Measurements from ENCODE around the gene SLC8B1. TPM values are rescaled to one million over a fixed set of nuclear protein-coding genes. Genes with fewer than 3 reads are reported as not detected.

SLC8B1 gene
- total RNA-seq, 1 donor from 2014 or later: 7.1 TPM

DNA sequence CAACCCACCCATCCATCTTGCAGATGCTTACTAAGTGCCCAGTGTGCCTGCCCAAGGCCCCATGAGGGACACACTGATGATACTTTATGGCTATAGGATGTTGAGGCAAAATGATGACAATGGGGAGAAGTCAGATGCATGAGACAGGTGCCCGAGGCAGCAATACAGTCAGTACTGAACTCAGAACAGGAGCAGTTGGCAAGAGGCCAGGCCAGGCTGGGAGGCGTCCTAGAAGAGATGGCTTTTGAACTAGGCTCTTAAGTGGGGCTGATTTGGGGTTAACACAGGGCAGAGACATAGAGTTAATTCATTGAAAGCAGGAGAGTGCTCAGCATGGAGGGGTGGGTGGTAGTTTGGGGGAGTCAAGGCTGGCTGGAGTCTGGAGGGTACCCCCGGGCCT, 39.1 kb upstream of the SLC8B1 start:
- no peaks in the 10 kb centered on the region for H3K9me3 Mint-ChIP-seq
- H3K4me1 Mint-ChIP-seq: no peaks in the 10 kb centered on the region
- H3K36me3 Mint-ChIP-seq (ENCODE audit: low read depth): peaks cover 11% of the 10 kb centered on the region
- TF ChIP-seq, protein P1, sequence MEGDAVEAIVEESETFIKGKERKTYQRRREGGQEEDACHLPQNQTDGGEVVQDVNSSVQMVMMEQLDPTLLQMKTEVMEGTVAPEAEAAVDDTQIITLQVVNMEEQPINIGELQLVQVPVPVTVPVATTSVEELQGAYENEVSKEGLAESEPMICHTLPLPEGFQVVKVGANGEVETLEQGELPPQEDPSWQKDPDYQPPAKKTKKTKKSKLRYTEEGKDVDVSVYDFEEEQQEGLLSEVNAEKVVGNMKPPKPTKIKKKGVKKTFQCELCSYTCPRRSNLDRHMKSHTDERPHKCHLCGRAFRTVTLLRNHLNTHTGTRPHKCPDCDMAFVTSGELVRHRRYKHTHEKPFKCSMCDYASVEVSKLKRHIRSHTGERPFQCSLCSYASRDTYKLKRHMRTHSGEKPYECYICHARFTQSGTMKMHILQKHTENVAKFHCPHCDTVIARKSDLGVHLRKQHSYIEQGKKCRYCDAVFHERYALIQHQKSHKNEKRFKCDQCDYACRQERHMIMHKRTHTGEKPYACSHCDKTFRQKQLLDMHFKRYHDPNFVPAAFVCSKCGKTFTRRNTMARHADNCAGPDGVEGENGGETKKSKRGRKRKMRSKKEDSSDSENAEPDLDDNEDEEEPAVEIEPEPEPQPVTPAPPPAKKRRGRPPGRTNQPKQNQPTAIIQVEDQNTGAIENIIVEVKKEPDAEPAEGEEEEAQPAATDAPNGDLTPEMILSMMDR (conservative IDR thresholded peaks at IDR 0.05): no peak
- no peaks in the 10 kb centered on the region for H3K27me3 Mint-ChIP-seq (ENCODE audit: low read depth)
- no peak for DNase-seq (ENCODE audit: low read depth, low spot score)
- no peak overlapping the region for H3K4me3 Mint-ChIP-seq
- no peak overlapping the region for H3K27ac Mint-ChIP-seq (ENCODE audit: unreplicated experiment)

DNA sequence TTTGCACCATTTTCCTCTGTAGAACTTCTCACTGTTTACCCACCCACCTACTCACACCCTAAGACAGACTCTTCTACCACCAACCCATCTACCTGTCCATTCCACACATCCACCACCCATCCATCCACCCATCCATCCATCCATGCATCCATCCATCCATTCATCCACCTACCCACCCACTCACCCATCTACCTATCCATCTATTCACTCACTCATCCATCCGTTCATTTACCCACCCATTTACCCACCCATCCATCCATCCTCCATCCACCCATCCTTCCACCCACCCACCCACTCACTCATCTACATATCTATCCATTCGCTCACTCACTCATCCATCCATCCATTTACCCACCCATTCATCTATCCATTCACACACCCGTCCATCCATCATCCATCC, 38.5 kb upstream of the SLC8B1 start:
- Mint-ChIP-seq H3K27me3 (ENCODE audit: low read depth) (no peaks in the 10 kb centered on the region), H3K27ac (ENCODE audit: unreplicated experiment) (no peak overlapping the region), H3K36me3 (ENCODE audit: low read depth) (peaks cover 11% of the 10 kb centered on the region), H3K4me3 (no peak overlapping the region), H3K4me1 (no peaks in the 10 kb centered on the region), H3K9me3 (no peaks in the 10 kb centered on the region)
- TF ChIP-seq, protein P1 (conservative IDR thresholded peaks at IDR 0.05): no peak
- DNase-seq (ENCODE audit: low read depth, low spot score): no peak

DNA sequence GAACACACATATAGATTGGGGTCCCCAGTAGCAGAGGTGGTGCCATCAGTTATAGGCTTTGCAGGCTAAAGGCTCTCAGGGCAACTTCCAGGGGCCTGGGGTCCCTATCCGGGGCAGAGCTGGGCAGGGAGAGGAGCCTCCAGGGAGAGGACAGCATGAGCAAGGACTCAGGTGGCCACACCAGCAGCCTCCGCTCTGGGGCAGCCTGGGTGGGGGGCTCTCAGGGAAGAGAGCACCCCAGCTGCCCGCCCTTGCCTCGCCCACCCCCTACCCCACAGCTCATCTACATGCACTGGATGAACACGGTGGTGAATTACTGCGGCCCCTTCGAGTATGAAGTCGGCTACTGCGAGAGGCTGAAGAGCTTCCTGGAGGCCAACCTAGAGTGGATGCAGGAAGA, 37.5 kb upstream of the SLC8B1 start:
- Mint-ChIP-seq H3K27ac (ENCODE audit: unreplicated experiment) (no peak overlapping the region), H3K4me3 (no peak overlapping the region), H3K36me3 (ENCODE audit: low read depth) (peaks cover 9% of the 10 kb centered on the region), H3K27me3 (ENCODE audit: low read depth) (no peaks in the 10 kb centered on the region), H3K9me3 (no peaks in the 10 kb centered on the region), H3K4me1 (no peaks in the 10 kb centered on the region)
- TF ChIP-seq, protein P1 (conservative IDR thresholded peaks at IDR 0.05): no peak
- no peak for DNase-seq (ENCODE audit: low read depth, low spot score)

DNA sequence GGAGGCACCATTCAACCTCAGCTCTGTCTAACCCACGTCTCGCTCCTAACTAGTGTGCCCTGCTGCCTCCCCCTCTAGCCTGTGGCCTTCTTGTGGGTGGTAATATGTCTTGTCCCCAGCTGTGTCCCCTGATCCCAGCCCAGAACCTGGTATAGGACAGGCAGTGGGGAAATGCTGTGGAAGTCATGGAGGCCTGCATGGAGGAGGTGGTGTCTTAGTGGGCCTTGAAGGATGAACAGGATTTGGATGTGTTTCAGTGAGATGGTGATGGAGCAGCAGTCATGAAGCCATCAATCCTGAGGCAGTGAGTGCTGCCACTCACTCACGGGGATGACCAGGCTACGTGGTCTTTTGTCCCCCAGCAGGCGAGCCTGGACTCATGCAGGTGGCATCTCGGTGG, 36.9 kb upstream of the SLC8B1 start:
- DNase-seq (ENCODE audit: low read depth, low spot score): no peak
- Mint-ChIP-seq H3K27ac (ENCODE audit: unreplicated experiment) (no peak overlapping the region), H3K4me1 (no peaks in the 10 kb centered on the region), H3K9me3 (no peaks in the 10 kb centered on the region), H3K4me3 (no peak overlapping the region), H3K36me3 (ENCODE audit: low read depth) (peaks cover 5% of the 10 kb centered on the region), H3K27me3 (ENCODE audit: low read depth) (no peaks in the 10 kb centered on the region)
- TF ChIP-seq, protein P1 (conservative IDR thresholded peaks at IDR 0.05): no peak

DNA sequence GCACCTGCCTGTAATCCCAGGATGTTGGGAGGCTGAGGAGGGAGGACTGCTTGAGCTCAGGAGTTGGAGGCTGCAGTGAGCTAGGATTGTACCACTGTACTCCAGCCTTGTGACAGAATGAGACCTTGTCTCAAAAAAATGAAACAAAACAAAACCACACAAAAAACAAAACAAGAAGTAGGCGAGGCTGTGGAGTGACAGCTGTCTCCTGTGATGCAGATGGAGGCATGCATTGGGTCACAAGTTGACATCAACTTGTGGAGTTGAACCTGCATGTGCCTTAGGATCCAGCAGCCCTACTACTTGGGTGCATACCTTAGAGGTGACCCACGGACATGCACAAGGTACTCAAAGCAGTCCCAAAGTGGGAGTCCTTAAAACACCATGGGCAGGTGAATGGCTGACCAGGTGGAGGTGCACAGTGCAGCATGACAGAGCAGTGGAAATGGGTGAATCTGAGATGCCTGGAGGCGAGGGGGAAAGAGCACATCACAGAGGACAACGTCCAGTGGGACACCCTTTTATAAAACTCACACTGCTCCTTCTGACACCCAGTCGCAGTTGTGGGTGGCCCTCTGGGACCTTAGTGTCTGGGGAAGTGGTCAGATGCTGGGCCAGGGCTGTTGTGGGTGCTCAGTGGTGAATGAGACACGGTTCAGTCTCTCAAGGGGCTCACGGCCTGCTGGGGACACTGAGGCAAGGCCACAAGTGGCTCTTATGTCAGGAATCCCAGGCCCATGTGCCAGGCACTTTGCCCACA, 36.2 kb upstream of the SLC8B1 start:
- H3K27me3 Mint-ChIP-seq (ENCODE audit: low read depth): no peaks in the 10 kb centered on the region
- no peak overlapping the region for H3K4me3 Mint-ChIP-seq
- TF ChIP-seq, protein P1 (conservative IDR thresholded peaks at IDR 0.05): no peak
- peaks cover 5% of the 10 kb centered on the region for H3K36me3 Mint-ChIP-seq (ENCODE audit: low read depth)
- H3K27ac Mint-ChIP-seq (ENCODE audit: unreplicated experiment): no peak overlapping the region
- no peaks in the 10 kb centered on the region for H3K9me3 Mint-ChIP-seq
- H3K4me1 Mint-ChIP-seq: no peaks in the 10 kb centered on the region
- DNase-seq (ENCODE audit: low read depth, low spot score): no peak
